Measurements from ENCODE around the gene KAT6B.

Gene KAT6B

DNA sequence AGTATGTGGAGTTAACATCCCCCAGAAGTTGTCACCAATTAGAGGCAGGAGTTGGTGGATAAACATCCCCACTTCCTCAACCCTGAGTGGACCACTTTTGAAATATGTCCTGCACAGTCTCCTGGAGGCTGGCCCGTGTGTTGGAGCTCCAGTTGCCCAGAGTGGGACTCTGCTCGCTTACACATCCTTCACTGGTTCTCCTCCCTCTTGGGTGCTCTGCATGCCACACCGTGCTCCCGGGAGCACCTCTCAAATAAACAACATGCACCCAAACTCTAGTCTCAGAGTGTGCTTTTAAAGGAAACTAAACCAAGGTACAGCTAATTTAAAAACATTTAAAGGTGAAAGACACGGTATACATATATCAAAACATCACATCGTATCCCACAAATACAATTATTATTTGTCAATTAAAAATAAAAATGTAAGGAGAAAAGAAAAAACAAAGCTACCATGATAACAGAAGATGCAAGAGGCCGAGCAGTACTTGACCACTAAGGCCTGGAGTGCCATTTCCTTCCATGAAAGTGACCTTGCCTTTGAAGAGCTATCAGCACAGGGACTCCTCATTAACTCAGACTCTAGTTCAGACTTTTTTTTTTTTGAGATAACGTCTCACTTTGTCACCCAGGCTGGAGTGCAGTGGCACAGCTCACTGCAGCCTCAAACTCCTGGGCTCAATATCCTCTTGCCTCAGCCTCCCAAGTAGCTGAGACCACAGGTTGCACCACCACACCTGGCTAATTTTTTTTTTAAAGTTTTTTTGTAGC is 237.2 kb downstream of the KAT6B start:
- TF ChIP-seq, protein P1, sequence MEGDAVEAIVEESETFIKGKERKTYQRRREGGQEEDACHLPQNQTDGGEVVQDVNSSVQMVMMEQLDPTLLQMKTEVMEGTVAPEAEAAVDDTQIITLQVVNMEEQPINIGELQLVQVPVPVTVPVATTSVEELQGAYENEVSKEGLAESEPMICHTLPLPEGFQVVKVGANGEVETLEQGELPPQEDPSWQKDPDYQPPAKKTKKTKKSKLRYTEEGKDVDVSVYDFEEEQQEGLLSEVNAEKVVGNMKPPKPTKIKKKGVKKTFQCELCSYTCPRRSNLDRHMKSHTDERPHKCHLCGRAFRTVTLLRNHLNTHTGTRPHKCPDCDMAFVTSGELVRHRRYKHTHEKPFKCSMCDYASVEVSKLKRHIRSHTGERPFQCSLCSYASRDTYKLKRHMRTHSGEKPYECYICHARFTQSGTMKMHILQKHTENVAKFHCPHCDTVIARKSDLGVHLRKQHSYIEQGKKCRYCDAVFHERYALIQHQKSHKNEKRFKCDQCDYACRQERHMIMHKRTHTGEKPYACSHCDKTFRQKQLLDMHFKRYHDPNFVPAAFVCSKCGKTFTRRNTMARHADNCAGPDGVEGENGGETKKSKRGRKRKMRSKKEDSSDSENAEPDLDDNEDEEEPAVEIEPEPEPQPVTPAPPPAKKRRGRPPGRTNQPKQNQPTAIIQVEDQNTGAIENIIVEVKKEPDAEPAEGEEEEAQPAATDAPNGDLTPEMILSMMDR (conservative IDR thresholded peaks at IDR 0.05; ENCODE audit: low read length), result no peak
- DNase-seq (ENCODE audit: low read depth), result no peak
- no peak overlapping the region for H3K4me3 ChIP-seq (ENCODE audit: low read length)

DNA sequence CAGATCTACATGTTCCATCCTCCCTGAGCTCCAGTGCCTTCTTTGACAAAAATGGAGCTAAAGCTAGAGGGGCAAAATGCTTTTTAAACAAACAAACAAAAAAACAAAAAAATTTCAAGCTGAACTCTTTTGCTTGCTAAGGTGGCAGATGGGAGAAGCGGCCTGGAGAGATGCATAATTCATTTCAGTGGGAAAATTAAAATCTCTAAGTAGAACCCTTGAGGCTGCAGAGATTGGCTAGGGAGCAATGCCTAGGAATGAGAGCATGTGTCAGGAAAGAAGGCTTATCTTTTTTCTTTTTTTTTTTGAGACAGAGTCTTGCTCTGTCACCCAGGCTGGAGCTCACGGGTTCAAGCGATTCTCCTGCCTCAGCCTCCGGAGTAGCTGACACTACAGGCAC is 238.7 kb downstream of the KAT6B start:
- TF ChIP-seq, protein P1 (conservative IDR thresholded peaks at IDR 0.05; ENCODE audit: low read length), result no peak

GRCh38 chr10:75066271-75066670 is 239.9 kb downstream of the KAT6B start:
- TF ChIP-seq, protein P1 (conservative IDR thresholded peaks at IDR 0.05; ENCODE audit: low read length), result no peak
- no peak for DNase-seq (ENCODE audit: low read depth)
- no peak overlapping the region for H3K4me3 ChIP-seq (ENCODE audit: low read length)

More for the DNA sequence above, 238.7 kb downstream of the KAT6B start:
- no peak overlapping the region for H3K4me3 ChIP-seq (ENCODE audit: low read length)
- DNase-seq (ENCODE audit: low read depth), result no peak

DNA sequence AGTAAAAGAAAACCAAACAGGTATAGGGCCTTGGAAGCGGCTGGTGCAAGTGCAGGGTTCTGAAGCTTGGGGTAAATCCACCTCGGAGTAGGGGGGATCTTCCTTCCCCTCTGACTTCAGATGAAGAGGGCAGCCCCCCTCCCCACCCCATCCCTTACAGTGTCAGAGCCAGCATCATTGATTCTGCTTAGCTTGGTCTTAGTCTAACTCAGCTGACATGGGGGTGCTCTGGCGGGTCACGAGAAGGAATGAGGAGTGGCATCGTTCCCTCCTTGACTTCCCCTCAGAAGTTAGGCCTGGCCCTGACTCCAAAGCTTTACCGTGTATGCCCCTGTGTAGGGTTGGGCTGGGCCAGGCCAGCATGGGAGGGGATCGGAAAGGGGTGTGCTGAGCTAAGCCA is 240.9 kb downstream of the KAT6B start:
- TF ChIP-seq, protein P1 (conservative IDR thresholded peaks at IDR 0.05; ENCODE audit: low read length), result no peak
- H3K4me3 ChIP-seq (ENCODE audit: low read length), result no peak overlapping the region
- DNase-seq (ENCODE audit: low read depth), result no peak

DNA sequence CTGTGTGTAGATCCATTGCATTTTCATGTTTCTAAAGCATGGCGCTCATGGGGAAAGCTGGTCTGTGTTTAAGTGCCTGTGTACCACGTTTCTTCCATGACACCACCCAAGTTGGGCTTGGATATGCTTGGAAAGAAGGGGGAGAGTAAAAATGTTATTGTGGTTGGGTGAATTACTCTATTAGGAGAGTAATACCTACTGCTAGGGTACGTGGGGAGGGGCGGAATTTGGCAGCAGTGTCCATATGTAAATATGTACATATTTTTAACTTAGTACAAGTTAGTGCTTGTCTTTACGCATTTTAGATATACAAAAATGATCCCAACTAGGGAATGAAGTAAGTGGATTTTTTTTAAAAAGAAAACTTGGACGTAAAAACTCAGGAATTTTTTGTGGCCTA is 242.1 kb downstream of the KAT6B start:
- TF ChIP-seq, protein P1 (conservative IDR thresholded peaks at IDR 0.05; ENCODE audit: low read length), result no peak

DNA sequence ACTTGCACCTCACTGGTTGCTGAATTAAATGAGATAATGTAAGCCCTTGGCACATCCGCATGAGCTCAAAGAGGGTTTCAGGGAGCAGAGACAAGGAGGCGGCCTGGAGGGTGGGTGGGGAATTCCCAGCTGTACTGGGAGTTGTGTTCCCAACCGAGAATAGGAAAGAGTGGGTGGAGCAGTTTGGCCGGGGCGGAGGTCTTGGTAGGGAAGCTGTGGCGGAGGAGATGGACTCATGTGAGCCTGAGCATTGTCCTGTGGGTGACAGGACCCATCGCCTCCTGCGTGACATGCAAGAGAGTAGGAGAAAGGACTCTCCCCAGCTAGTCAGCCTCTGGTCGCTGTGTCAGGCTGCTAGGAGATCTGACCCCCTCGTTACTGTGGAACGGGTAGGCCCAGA is 244.1 kb downstream of the KAT6B start:
- no peak for DNase-seq (ENCODE audit: low read depth)
- TF ChIP-seq, protein P1 (conservative IDR thresholded peaks at IDR 0.05; ENCODE audit: low read length), result no peak
- H3K4me3 ChIP-seq (ENCODE audit: low read length), result no peak overlapping the region

More for the DNA sequence above, 242.1 kb downstream of the KAT6B start:
- no peak overlapping the region for H3K4me3 ChIP-seq (ENCODE audit: low read length)
- no peak for DNase-seq (ENCODE audit: low read depth)

DNA sequence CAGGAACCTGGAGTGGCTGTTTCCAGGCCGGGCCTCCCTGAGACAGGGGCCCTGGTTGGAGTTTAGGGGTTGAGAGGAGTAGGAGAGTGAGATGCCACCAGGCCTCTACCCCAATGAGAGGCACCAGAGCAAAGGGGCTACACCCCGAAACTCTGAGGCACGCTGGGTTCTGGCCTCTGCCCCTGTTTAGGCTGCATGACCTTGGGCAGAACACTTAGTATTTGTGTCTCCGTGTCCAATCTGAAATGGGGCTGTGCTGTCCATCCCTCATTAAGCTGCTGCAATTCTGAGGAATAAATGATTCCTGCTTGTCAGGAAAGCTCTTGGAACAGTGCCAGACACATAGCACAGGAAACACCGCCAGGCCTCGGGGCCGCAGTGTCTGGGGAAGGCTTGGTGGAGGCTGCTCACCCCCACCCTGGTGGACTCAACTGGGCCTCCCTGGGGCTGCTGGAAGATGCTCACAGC is 244.6 kb downstream of the KAT6B start:
- TF ChIP-seq, protein P1 (conservative IDR thresholded peaks at IDR 0.05; ENCODE audit: low read length), result no peak
- no peak for DNase-seq (ENCODE audit: low read depth)
- H3K4me3 ChIP-seq (ENCODE audit: low read length), result no peak overlapping the region

All from AG10803 (cell line).